Fibroblast of skin of left biceps (primary cell): Measurements from ENCODE around the gene SHISA2.

Experiments used
- DNase-seq, 2 experiments: peaks; one replicate each; pipeline ENCODE4 v3.0.0-alpha.2; 2013; ENCODE audit warnings: low read depth in 2 of 2

The SHISA2 gene

GRCh38 chr13:26017932-26018665, 33.7 kb downstream of the SHISA2 start:
- no peak for DNase-seq

GRCh38 chr13:26017196-26017921, 34.5 kb downstream of the SHISA2 start:
- DNase-seq: no peak

- DNase-seq: no peak
Measured at GRCh38 chr13:26016189-26016588, 35.6 kb downstream of the SHISA2 start.

GRCh38 chr13:26015271-26016125, 36.3 kb downstream of the SHISA2 start:
- DNase-seq: no peak

GRCh38 chr13:26012995-26013394, 38.8 kb downstream of the SHISA2 start:
- DNase-seq: no peak

- no peak for DNase-seq
Measured at GRCh38 chr13:26011996-26012821, 39.6 kb downstream of the SHISA2 start.

- no peak for DNase-seq
Measured at GRCh38 chr13:26011208-26011573, 40.6 kb downstream of the SHISA2 start.

- DNase-seq: no peak
Measured at GRCh38 chr13:26010487-26011207, 41.2 kb downstream of the SHISA2 start.

GRCh38 chr13:26007261-26008125, 44.3 kb downstream of the SHISA2 start:
- no peak for DNase-seq
